ENCODE results near the gene CCL1. TPM values are rescaled to one million over a fixed set of nuclear protein-coding genes. Genes with fewer than 3 reads are reported as not detected.

CCL1 gene
- total and polyA plus RNA-seq, 2 experiments from 2014 or later: not detected

GRCh38 chr17:34393401-34393800, 30.4 kb upstream of the CCL1 start:
- Histone ChIP-seq H4K20me1 (replicated peaks; ENCODE audit: insufficient read depth) (no peaks in the 10 kb centered on the region), H3K9me2 (ENCODE audit: insufficient read depth) (peaks cover 14% of the 10 kb centered on the region), H3K4me1 (ENCODE audit: insufficient read depth) (peaks cover 6% of the 10 kb centered on the region), H3K4me2 (no peak overlapping the region), H2AFZ (no peak overlapping the region), H3K36me3 (ENCODE audit: insufficient read depth) (no peaks in the 10 kb centered on the region), H3K4me3 (no peak overlapping the region), H3F3A (replicated peaks; ENCODE audit: low read depth) (no peaks in the 10 kb centered on the region), H3K79me2 (replicated peaks; ENCODE audit: insufficient read depth) (no peaks in the 10 kb centered on the region), H3K27ac (ENCODE audit: low read depth) (no peak overlapping the region), H3K27me3 (ENCODE audit: insufficient read depth) (no peaks in the 10 kb centered on the region)
- Mint-ChIP-seq H3K27me3 (ENCODE audit: insufficient read depth, low read depth, poor library complexity) (no peaks in the 10 kb centered on the region), H3K4me1 (peaks cover 13% of the 10 kb centered on the region), H3K9me3 (no peaks in the 10 kb centered on the region), H3K4me3 (no peak overlapping the region), H3K27ac (no peak overlapping the region), H3K36me3 (ENCODE audit: low read depth) (no peaks in the 10 kb centered on the region)
- ATAC-seq (no peak), DNase-seq (ENCODE audit: low spot score) (no peak)
- TF ChIP-seq ZNF114 (CRISPR knock-in tag; IDR thresholded peaks at IDR 0.05) (no peak), POLR2AphosphoS5 (IDR thresholded peaks at IDR 0.05; ENCODE audit: low read depth) (no peak), NANOG (IDR thresholded peaks at IDR 0.05; ENCODE audit: borderline replicate concordance) (no peak), JUNB (IDR thresholded peaks at IDR 0.05; ENCODE audit: unreplicated experiment) (no peak), EZH2phosphoT487 (IDR thresholded peaks at IDR 0.05; ENCODE audit: unreplicated experiment) (no peak), CREB1 (CRISPR knock-in tag; IDR thresholded peaks at IDR 0.05; ENCODE audit: low read depth) (no peak), REST (IDR thresholded peaks at IDR 0.05; ENCODE audit: unreplicated experiment) (no peak), ETS1 (IDR thresholded peaks at IDR 0.05) (no peak), ZNF331 (CRISPR knock-in tag; IDR thresholded peaks at IDR 0.05; ENCODE audit: low read depth) (no peak), CTCF (conservative IDR thresholded peaks at IDR 0.05; ENCODE audit: low read depth in 2 of 2) (no peak), EZH2 (IDR thresholded peaks at IDR 0.05; ENCODE audit: low read depth, unreplicated experiment) (no peak), ZNF462 (CRISPR knock-in tag; IDR thresholded peaks at IDR 0.05) (no peak), STAT1 (IDR thresholded peaks at IDR 0.05; ENCODE audit: unreplicated experiment) (no peak)
